ENCODE measurements around the gene LPP.

DNA sequence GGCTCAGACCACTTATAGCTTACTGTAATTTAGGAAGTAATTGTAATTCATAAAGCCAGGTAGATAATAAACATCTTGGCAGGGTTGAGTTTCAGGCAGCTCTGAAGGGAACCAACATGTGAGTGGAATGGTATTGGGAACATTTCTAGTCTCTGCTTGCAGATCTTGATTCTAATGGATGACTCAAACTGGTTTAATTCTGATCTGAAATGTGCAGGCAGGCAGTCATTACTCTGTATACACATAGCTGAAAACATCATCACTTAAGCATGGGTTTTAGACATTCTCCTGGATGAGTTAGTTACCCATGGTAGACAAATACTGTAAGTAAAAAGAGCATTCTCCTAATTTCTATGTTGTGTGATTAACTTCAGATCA is 700.8 kb downstream of the LPP start:
- TF ChIP-seq CTCF (IDR thresholded peaks at IDR 0.05): no peak
- no peak for TF ChIP-seq ZFX (IDR thresholded peaks at IDR 0.05; ENCODE audit: borderline replicate concordance)

Measured in 22Rv1 (cell line).